HT1080 (cell line): ENCODE data around the gene PDLIM4. TPM values are rescaled to one million over a fixed set of nuclear protein-coding genes. Genes with fewer than 3 reads are reported as not detected.

Experiments
- DNase-seq: peaks from one replicate; pipeline ENCODE4 v3.0.0-alpha.2; 2015; ENCODE audit warnings: low read depth
- total RNA-seq: library from RNA; depleted of rRNA; stranded (reverse); fragments of >200 nt; shearing (Covaris generic); gene quantifications from 2 replicates; pipeline ENCODE4 v1.2.3, GENCODE V29; 2014; rRNA removed

The PDLIM4 gene
- total RNA-seq, 1 experiment from 2014 or later: not detected

- no peak for DNase-seq
These were observed 46.1 kb downstream of the PDLIM4 start for GRCh38 chr5:132303589-132303988.

- no peak for DNase-seq
These were observed 47.9 kb downstream of the PDLIM4 start for GRCh38 chr5:132305420-132305819.

- no peak for DNase-seq
These were observed 51.2 kb downstream of the PDLIM4 start for GRCh38 chr5:132308701-132309100.

- no peak for DNase-seq
These were observed 52.2 kb downstream of the PDLIM4 start for GRCh38 chr5:132309679-132310078.

- DNase-seq: no peak
These were observed 52.8 kb downstream of the PDLIM4 start for GRCh38 chr5:132310141-132310834.

GRCh38 chr5:132313366-132313765, 55.9 kb downstream of the PDLIM4 start:
- DNase-seq: no peak

- no peak for DNase-seq
These were observed 56.5 kb downstream of the PDLIM4 start for GRCh38 chr5:132313961-132314432.

- no peak for DNase-seq
These were observed 58.1 kb downstream of the PDLIM4 start for GRCh38 chr5:132315529-132316067.

GRCh38 chr5:132319975-132320374, 62.5 kb downstream of the PDLIM4 start:
- no peak for DNase-seq

GRCh38 chr5:132321109-132321721, 63.7 kb downstream of the PDLIM4 start:
- DNase-seq: no peak

GRCh38 chr5:132322266-132322665, 64.8 kb downstream of the PDLIM4 start:
- no peak for DNase-seq

Other genes starting within 250 kb of the PDLIM4 start
- gene ACSL6, start 246.0 kb upstream of the PDLIM4 start, total RNA-seq: 0.03 and 0.06 TPM in 2 replicates
- not detected in 2 replicates for gene IL3, start 197.0 kb upstream of the PDLIM4 start, total RNA-seq
- gene CSF2, start 183.9 kb upstream of the PDLIM4 start, total RNA-seq: not detected in 2 replicates
- gene P4HA2, start 29.8 kb upstream of the PDLIM4 start, total RNA-seq: 17.6 and 19.6 TPM in 2 replicates
- gene SLC22A4, start 36.7 kb downstream of the PDLIM4 start, total RNA-seq: 2.1 and 3.4 TPM in 2 replicates
- gene SLC22A5, start 112.0 kb downstream of the PDLIM4 start, total RNA-seq: 0.70 and 2.1 TPM in 2 replicates
- 6.3 and 13.6 TPM in 2 replicates for gene IRF1, start 233.1 kb downstream of the PDLIM4 start, total RNA-seq